K562 (cell line): ENCODE measurements around the gene SHISA8. TPM values are rescaled to one million over a fixed set of nuclear protein-coding genes. Genes with fewer than 3 reads are reported as not detected.

Experiments used
- ATAC-seq: fragments of 200-7000 bp; cut with Tn5 transposase; 3 replicates; pipeline ENCODE4 v1.9.1; 2020; ENCODE audit warnings: moderate library complexity
- BruUV-seq: library from RNA; stranded (reverse); fragments of 400-500 nt; replicated peaks from 2 replicates; lab custom pipeline; 2021; lab: Mats Ljungman, UMichigan
- CTCF ChIA-PET: fragments of 300-600 bp; formaldehyde crosslinking; extraction: SDS; loops from one replicate; lab custom pipeline; 2021; ENCODE audit warnings: low intra/inter-chr PET ratio; lab: Yijun Ruan, JAX
- POLR2A ChIA-PET: fragments of 300-600, 350-650 bp; sonication (Branson Sonifier 250); formaldehyde crosslinking; extraction: SDS; loops from one replicate; lab custom pipeline; 2021; ENCODE audit warnings: antibody characterized with exemption, inconsistent platforms; lab: Yijun Ruan, JAX
- DNase-seq, 4 experiments: peaks; one replicate each; pipeline versions ENCODE4 v3.0.0 to v3.0.0-alpha.2; 2011 to 2018; ENCODE audit warnings: low spot score in 3 of 4, mixed read lengths in 3 of 4; ENCODE audit errors: extremely low read depth in 1 of 4
- FAIRE-seq: peaks from 2 replicates; lab custom pipeline; 2011; peaks lifted over from hg19 to GRCh38; lab: Jason Lieb, UNC
- H2AFZ ChIP-seq: 2 replicates; pipeline ENCODE4 v1.6.0; 2011; ENCODE audit warnings: low read depth, low read length, control low read depth, inconsistent platforms
- H3K27ac ChIP-seq: fragments of 200-600 bp; 3 replicates; pipeline ENCODE4 v1.8.0; 2011; ENCODE audit warnings: low read depth, mild to moderate bottlenecking, control low read depth, inconsistent platforms, low read length, moderate library complexity, mixed read lengths; ENCODE audit errors: extremely low read depth
- H3K27me3 ChIP-seq, 2 experiments: fragments of 300-600 bp in 1 of 2; 2 replicates in 1 of 2; 3 replicates in 1 of 2; pipeline versions ENCODE4 v1.6.0 to v1.8.0; 2011; ENCODE audit warnings: inconsistent platforms in 2 of 2, low read length in 2 of 2, mild to moderate bottlenecking in 1 of 2, mixed read lengths in 1 of 2, moderate library complexity in 1 of 2; ENCODE audit not compliant: control insufficient read depth in 2 of 2, insufficient read depth in 2 of 2
- H3K36me3 ChIP-seq: fragments of 300-600 bp; 3 replicates; pipeline ENCODE4 v1.8.0; 2011; ENCODE audit warnings: mild to moderate bottlenecking, low read length, inconsistent platforms; ENCODE audit not compliant: control insufficient read depth, insufficient read depth
- H3K4me1 ChIP-seq, 2 experiments: fragments of 200-600 bp in 1 of 2; replicated peaks in 1 of 2; 2 replicates in 1 of 2; 3 replicates in 1 of 2; pipeline versions ENCODE4 v1.5.1 to v1.8.0; 2011; ENCODE audit warnings: inconsistent platforms in 2 of 2, low read length in 2 of 2, mild to moderate bottlenecking in 1 of 2, mixed read lengths in 1 of 2, moderate library complexity in 1 of 2; ENCODE audit not compliant: control insufficient read depth in 2 of 2, insufficient read depth in 2 of 2
- H3K4me2 ChIP-seq: 2 replicates; pipeline ENCODE4 v1.6.1; 2011; ENCODE audit warnings: low read length, control low read depth, inconsistent platforms, mixed read lengths; ENCODE audit not compliant: insufficient read depth
- H3K4me3 ChIP-seq: fragments of 200-600 bp; sonication (generic), shearing (Covaris generic); 2 replicates; pipeline ENCODE4 v1.5.1; 2016; ENCODE audit warnings: control low read depth, inconsistent platforms
- H3K79me2 ChIP-seq: fragments of 200-600 bp; 3 replicates; pipeline ENCODE4 v1.8.0; 2011; ENCODE audit warnings: low read length, inconsistent platforms; ENCODE audit not compliant: control insufficient read depth, insufficient read depth
- H3K9ac ChIP-seq, 2 experiments: 2 replicates each; pipeline versions ENCODE4 v1.6.0 to v1.6.1; 2011; ENCODE audit warnings: low read depth in 2 of 2, low read length in 2 of 2, control low read depth in 1 of 2, inconsistent platforms in 1 of 2, mild to moderate bottlenecking in 1 of 2, mixed read lengths in 1 of 2; ENCODE audit not compliant: insufficient read depth in 1 of 2
- H3K9me1 ChIP-seq: one replicate; pipeline ENCODE4 v1.6.0; 2011; ENCODE audit warnings: inconsistent platforms, mild to moderate bottlenecking, low read length, moderate library complexity; ENCODE audit not compliant: control insufficient read depth, insufficient read depth
- H3K9me3 ChIP-seq: replicated peaks from 2 replicates; pipeline ENCODE4 v1.5.1; 2011; ENCODE audit warnings: low read depth, low read length, inconsistent platforms; ENCODE audit not compliant: control insufficient read depth, insufficient read depth
- H4K20me1 ChIP-seq: replicated peaks from 2 replicates; pipeline ENCODE4 v1.6.1; 2011; ENCODE audit warnings: low read length, inconsistent platforms, mixed read lengths; ENCODE audit not compliant: control insufficient read depth, insufficient read depth
- CBX3 ChIP-seq, 2 experiments: IDR thresholded peaks; 1 replicate in 1 of 2; 2 replicates in 1 of 2; pipeline ENCODE4 v1.6.1; 2012; ENCODE audit warnings: inconsistent platforms in 2 of 2, low read length in 2 of 2, borderline replicate concordance in 1 of 2, control low read depth in 1 of 2
- CXXC5 ChIP-seq: fragments of 250-450 bp; sonication (Bioruptor Pico); IDR thresholded peaks from 2 replicates; pipeline ENCODE4 v1.8.0; 2022; ENCODE audit warnings: inconsistent platforms, mild to moderate bottlenecking, moderate library complexity
- DPF2 ChIP-seq: fragments of 450-650 bp; IDR thresholded peaks from 2 replicates; pipeline ENCODE4 v1.6.1; 2016
- HDAC6 ChIP-seq: IDR thresholded peaks from 2 replicates; pipeline ENCODE4 v1.6.1; 2012; ENCODE audit warnings: low read depth, mild to moderate bottlenecking, control low read depth, inconsistent platforms, low read length, moderate library complexity
- KDM1A ChIP-seq, 2 experiments: fragments of 450-650 bp; IDR thresholded peaks; 2 replicates each; pipeline ENCODE4 v1.6.1; 2016; ENCODE audit warnings: mild to moderate bottlenecking in 2 of 2
- KLF10 ChIP-seq: fragments of 250-450 bp; sonication (Bioruptor Pico); IDR thresholded peaks from 2 replicates; pipeline ENCODE4 v1.6.1; 2021; ENCODE audit warnings: matching md5 sums
- PHB2 ChIP-seq: fragments of 450-650 bp; IDR thresholded peaks from 2 replicates; pipeline ENCODE4 v1.6.1; 2017; ENCODE audit warnings: low read depth
- RAD51 ChIP-seq: fragments of 450-650 bp; IDR thresholded peaks from 2 replicates; pipeline ENCODE4 v1.7.1; 2016; ENCODE audit warnings: low read depth, mild to moderate bottlenecking, borderline replicate concordance
- RFX1 ChIP-seq: fragments of 450-650 bp; IDR thresholded peaks from 2 replicates; pipeline ENCODE4 v1.6.1; 2016; ENCODE audit warnings: mild to moderate bottlenecking, moderate library complexity
- YY1 ChIP-seq, 3 experiments: IDR thresholded peaks; 2 replicates each; pipeline ENCODE4 v1.6.1; 2011; ENCODE audit warnings: low read length in 2 of 3, mild to moderate bottlenecking in 2 of 3, moderate library complexity in 2 of 3, borderline replicate concordance in 1 of 3, control low read depth in 1 of 3, low read depth in 1 of 3; ENCODE audit not compliant: insufficient read depth in 3 of 3, insufficient replicate concordance in 2 of 3, control insufficient read depth in 1 of 3, insufficient read length in 1 of 3; ENCODE audit errors: extremely low read depth in 1 of 3
- WGBS: fragments of 100-300 bp; shearing (Covaris generic); methylation state at CpG from one replicate; pipeline ENCODE4 v1.1.6; 2016; ENCODE audit warnings: low coverage, mixed read lengths; ENCODE audit not compliant: insufficient coverage; ENCODE audit errors: missing lambda C conversion rate; 5-methylcytosine and 5-hydroxymethylcytosine counted together
- in situ Hi-C: fragments of 300-500 bp; cut with MboI; formaldehyde crosslinking; loops from 4 replicates; pipeline ENCODE4 v1.15.0; 2018; ENCODE audit warnings: inconsistent platforms, mixed read lengths
- intact Hi-C: fragments of 100-400 bp; cut with micrococcal nuclease; formaldehyde crosslinking; loops from 2 replicates; pipeline ENCODE4 v1.14.2; 2022
- polyA plus RNA-seq, 8 experiments: library from polyadenylated mRNA; depleted of rRNA in 4 of 8; stranded (reverse) in 5 of 8; unstranded in 3 of 8; fragments of >200 nt; fragmentation: Nextera tagmentation in 2 of 8; fragmentation: Illumina TruSeq in 1 of 8; extraction: Ambion mirVana in 2 of 8; extraction: Trizol in 1 of 8; gene quantifications; 2 replicates each; pipeline versions ENCODE4 v1.2.1 to v1.2.3, GENCODE V29; 2011 to 2014; ENCODE audit warnings: inconsistent platforms in 1 of 8, missing spikeins in 1 of 8
- total RNA-seq, 7 experiments: library from RNA; depleted of rRNA in 6 of 7; stranded (reverse); fragments of >200 nt in 6 of 7; fragmentation: Illumina TruSeq in 2 of 7; extraction: Trizol in 2 of 7; gene quantifications; 2 replicates each; pipeline versions ENCODE4 v1.2.1 to v1.2.3, GENCODE V29; 2011 to 2021; ENCODE audit warnings: low replicate concordance in 1 of 7
- TF ChIP-seq, protein P1 (sequence below): fragments of 450-650 bp; IDR thresholded peaks from 2 replicates; pipeline ENCODE4 v1.6.1; 2018; ENCODE audit not compliant: partially characterized antibody
- TF ChIP-seq, protein P2 (sequence below): sonication (generic); formaldehyde crosslinking; IDR thresholded peaks from 2 replicates; pipeline ENCODE4 v1.9.0; 2022; ENCODE audit warnings: mild to moderate bottlenecking, missing genetic modification reagents
- TF ChIP-seq, protein P3 (sequence below), 2 experiments: fragments of 450-650 bp; conservative IDR thresholded peaks; 2 replicates each; pipeline ENCODE4 v1.6.1; 2017; ENCODE audit warnings: mild to moderate bottlenecking in 2 of 2, moderate library complexity in 2 of 2

SHISA8 gene
- total and polyA plus RNA-seq, 9 of the 15 experiments (the other 6 are each of a cell fraction or from before 2014, with no cell fraction given) = 0.07 to 3.3 (median 1.1) TPM; not detected in 4

DNA sequence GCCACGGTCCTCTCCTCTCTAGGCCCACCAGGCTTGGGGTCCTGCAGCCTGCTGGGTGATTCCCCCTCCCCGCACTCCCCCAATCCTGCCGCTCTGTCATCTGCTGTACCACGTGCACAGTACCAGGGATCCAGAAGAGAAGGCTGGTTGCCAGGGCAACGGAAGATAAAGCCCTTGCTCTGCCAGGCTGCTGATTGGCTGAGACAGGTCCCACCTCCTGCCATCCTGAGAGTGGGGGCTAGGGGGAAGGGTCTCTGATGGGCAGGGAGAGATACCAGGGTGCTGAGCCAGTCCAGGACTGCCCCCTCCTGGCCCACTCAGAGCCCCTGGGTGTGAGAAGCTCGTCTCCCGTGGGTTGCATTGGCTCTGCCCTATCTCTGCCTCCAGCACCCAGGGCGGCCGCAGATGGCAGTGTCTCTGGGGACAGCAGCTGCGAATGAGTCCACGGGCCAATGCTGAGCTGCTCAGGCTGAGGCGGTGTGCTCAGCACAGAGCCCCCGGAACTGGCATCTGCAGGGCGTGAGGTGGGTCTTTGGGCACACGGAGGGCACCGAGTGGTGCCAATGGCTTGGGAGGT lies 37.1 kb upstream of the SHISA8 start, which contains the start of gene SMIM45:
Gene SMIM45, plus strand, starts transcription at position 253 of the 577 bp plus-strand sequence.
- FAIRE-seq (no peak), DNase-seq (no peak), ATAC-seq (no peak)
- no TSS peak for BruUV-seq
- no peak within 1 kb of the TSS for H2AFZ ChIP-seq
- ChIA-PET POLR2A (interaction anchor here (0.5 to 0.7 kb wide), 3 partner anchors 123 to 287 kb away, joined by 3 read pairs; no protein-coding TSS in a partner anchor), CTCF (no interaction called here)
- peaks cover 5% of the 10 kb centered on the region; the same call in 1 of the 3 replicates for H3K79me2 ChIP-seq
- intact Hi-C loops = no loop called here
- no peaks in the 10 kb centered on the region for H3K36me3 ChIP-seq
- no peak within 1 kb of the TSS for H3K27ac ChIP-seq
- no peaks in the 10 kb centered on the region for H3K9me1 ChIP-seq
- H3K4me3 ChIP-seq = no peak within 1 kb of the TSS
- H3K4me1 ChIP-seq = peaks cover 5 to 15% of the 10 kb centered on the region in 2 experiments; a peak in 4 of 5 replicates
- no peak within 1 kb of the TSS for H3K4me2 ChIP-seq
- TF ChIP-seq KDM1A (IDR thresholded peaks at IDR 0.05) (peak in 1 of 2 experiments; percentile 19; a peak in 1 of 4 replicates), RFX1 (peak; percentile 86), CBX3 (IDR thresholded peaks at IDR 0.05; ENCODE audit: borderline replicate concordance in 1 of 2, low read length in 2 of 2) (no peak), YY1 (IDR thresholded peaks at IDR 0.05; ENCODE audit: borderline replicate concordance in 1 of 3, control insufficient read depth in 1 of 3, extremely low read depth in 1 of 3, insufficient read depth in 3 of 3, insufficient read length in 1 of 3, insufficient replicate concordance in 2 of 3, low read depth in 1 of 3, low read length in 2 of 3) (no peak), HDAC6 (no peak), RAD51 (peak; percentile 36; the same call in 1 of the 2 replicates), PHB2 (no peak), KLF10 (CRISPR knock-in tag) (no peak), CXXC5 (no peak), DPF2 (no peak)
- TF ChIP-seq, protein P1, sequence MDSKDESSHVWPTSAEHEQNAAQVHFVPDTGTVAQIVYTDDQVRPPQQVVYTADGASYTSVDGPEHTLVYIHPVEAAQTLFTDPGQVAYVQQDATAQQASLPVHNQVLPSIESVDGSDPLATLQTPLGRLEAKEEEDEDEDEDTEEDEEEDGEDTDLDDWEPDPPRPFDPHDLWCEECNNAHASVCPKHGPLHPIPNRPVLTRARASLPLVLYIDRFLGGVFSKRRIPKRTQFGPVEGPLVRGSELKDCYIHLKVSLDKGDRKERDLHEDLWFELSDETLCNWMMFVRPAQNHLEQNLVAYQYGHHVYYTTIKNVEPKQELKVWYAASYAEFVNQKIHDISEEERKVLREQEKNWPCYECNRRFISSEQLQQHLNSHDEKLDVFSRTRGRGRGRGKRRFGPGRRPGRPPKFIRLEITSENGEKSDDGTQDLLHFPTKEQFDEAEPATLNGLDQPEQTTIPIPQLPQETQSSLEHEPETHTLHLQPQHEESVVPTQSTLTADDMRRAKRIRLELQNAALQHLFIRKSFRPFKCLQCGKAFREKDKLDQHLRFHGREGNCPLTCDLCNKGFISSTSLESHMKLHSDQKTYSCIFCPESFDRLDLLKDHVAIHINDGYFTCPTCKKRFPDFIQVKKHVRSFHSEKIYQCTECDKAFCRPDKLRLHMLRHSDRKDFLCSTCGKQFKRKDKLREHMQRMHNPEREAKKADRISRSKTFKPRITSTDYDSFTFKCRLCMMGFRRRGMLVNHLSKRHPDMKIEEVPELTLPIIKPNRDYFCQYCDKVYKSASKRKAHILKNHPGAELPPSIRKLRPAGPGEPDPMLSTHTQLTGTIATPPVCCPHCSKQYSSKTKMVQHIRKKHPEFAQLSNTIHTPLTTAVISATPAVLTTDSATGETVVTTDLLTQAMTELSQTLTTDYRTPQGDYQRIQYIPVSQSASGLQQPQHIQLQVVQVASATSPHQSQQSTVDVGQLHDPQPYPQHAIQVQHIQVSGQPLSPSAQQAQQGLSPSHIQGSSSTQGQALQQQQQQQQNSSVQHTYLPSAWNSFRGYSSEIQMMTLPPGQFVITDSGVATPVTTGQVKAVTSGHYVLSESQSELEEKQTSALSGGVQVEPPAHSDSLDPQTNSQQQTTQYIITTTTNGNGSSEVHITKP = no peak
- TF ChIP-seq, protein P2, sequence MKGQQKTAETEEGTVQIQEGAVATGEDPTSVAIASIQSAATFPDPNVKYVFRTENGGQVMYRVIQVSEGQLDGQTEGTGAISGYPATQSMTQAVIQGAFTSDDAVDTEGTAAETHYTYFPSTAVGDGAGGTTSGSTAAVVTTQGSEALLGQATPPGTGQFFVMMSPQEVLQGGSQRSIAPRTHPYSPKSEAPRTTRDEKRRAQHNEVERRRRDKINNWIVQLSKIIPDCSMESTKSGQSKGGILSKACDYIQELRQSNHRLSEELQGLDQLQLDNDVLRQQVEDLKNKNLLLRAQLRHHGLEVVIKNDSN (CRISPR knock-in tag) = peak; percentile 56
- TF ChIP-seq, protein P3, sequence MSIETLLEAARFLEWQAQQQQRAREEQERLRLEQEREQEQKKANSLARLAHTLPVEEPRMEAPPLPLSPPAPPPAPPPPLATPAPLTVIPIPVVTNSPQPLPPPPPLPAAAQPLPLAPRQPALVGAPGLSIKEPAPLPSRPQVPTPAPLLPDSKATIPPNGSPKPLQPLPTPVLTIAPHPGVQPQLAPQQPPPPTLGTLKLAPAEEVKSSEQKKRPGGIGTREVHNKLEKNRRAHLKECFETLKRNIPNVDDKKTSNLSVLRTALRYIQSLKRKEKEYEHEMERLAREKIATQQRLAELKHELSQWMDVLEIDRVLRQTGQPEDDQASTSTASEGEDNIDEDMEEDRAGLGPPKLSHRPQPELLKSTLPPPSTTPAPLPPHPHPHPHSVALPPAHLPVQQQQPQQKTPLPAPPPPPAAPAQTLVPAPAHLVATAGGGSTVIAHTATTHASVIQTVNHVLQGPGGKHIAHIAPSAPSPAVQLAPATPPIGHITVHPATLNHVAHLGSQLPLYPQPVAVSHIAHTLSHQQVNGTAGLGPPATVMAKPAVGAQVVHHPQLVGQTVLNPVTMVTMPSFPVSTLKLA (conservative IDR thresholded peaks at IDR 0.05) = 0 out of 4 replicates have a peak, but pooled peaks of 1 of the 2 experiments have one; percentile 12
- H3K27me3 ChIP-seq = no peaks in the 10 kb centered on the region
- WGBS = 49% methylated on average over 9 of the region's 16 CpGs
- no peaks in the 10 kb centered on the region for H3K9me3 ChIP-seq
- in situ Hi-C loops = loop anchor here (25.0 kb wide), 1 partner anchor 485 kb away; the partner anchor contains the start of gene NFAM1
- H4K20me1 ChIP-seq = no peaks in the 10 kb centered on the region
- no peak within 1 kb of the TSS; a peak in 1 of 4 replicates for H3K9ac ChIP-seq
